Stimulated activated CD4-positive, alpha-beta T cell treated with anti-CD3 and anti-CD28 coated beads, TNF-alpha, amount 100 ng/mL, for 4 hours (primary cell): Measurements from ENCODE around the gene LMO3.
"Not testable (repeated sequence)": the region's sequence is repeated elsewhere in the genome, so short reads cannot be mapped to it uniquely, and the experiment has no call there.

Source experiments
- DNase-seq, 3 experiments: peaks; one replicate each; pipeline ENCODE4 v3.0.0-alpha.2; 2020; ENCODE audit warnings: low read depth in 3 of 3

LMO3 gene

GRCh38 chr12:16545836-16546235, 60.1 kb downstream of the LMO3 start:
- DNase-seq: no peak

- DNase-seq: no peak
These were observed 63.4 kb downstream of the LMO3 start for GRCh38 chr12:16542586-16542985.

- not testable (repeated sequence) for DNase-seq
These were observed 68.3 kb downstream of the LMO3 start for GRCh38 chr12:16537652-16538051.

GRCh38 chr12:16531621-16532020, 74.3 kb downstream of the LMO3 start:
- DNase-seq: no peak

- no peak for DNase-seq
These were observed 75.6 kb downstream of the LMO3 start for GRCh38 chr12:16530268-16530850.

GRCh38 chr12:16526693-16527092, 79.3 kb downstream of the LMO3 start:
- DNase-seq: no peak

GRCh38 chr12:16524378-16524777, 81.6 kb downstream of the LMO3 start:
- no peak for DNase-seq

GRCh38 chr12:16523951-16524331, 82.0 kb downstream of the LMO3 start:
- no peak for DNase-seq

- no peak for DNase-seq
These were observed 82.5 kb downstream of the LMO3 start for GRCh38 chr12:16523284-16523950.

- no peak for DNase-seq
These were observed 85.6 kb downstream of the LMO3 start for GRCh38 chr12:16520328-16520727.

- DNase-seq: no peak
These were observed 90.3 kb downstream of the LMO3 start for GRCh38 chr12:16515666-16516065.

GRCh38 chr12:16513231-16513630, 92.7 kb downstream of the LMO3 start:
- DNase-seq: no peak

- no peak for DNase-seq
These were observed 96.6 kb downstream of the LMO3 start for GRCh38 chr12:16509411-16509810.

GRCh38 chr12:16506394-16506793, 99.6 kb downstream of the LMO3 start:
- no peak for DNase-seq

GRCh38 chr12:16504200-16504599, 101.8 kb downstream of the LMO3 start:
- no peak for DNase-seq

GRCh38 chr12:16499611-16500010, 106.4 kb downstream of the LMO3 start:
- no peak for DNase-seq
